GM03348 (cell line): ENCODE data around the gene GCNA.
A peak's percentile ranks its signal among the peaks of the same experiment; 100 is the strongest.
"Not testable (repeated sequence)": the region's sequence is repeated elsewhere in the genome, so short reads cannot be mapped to it uniquely, and the experiment has no call there.

Experiments used
- DNase-seq: peaks from one replicate; pipeline ENCODE4 v3.0.0; 2012; ENCODE audit warnings: low spot score

Gene GCNA

GRCh38 chrX:71578253-71579135 is at the start of gene GCNA:
TSS of gene GCNA (plus strand) at chrX:71578437. CDS start at chrX:71580822, 2,385 bp downstream.
- DNase-seq = no peak

- DNase-seq = peak; percentile 16
Measured at GRCh38 chrX:71532078-71532752, 46.0 kb upstream of the GCNA start.

DNA sequence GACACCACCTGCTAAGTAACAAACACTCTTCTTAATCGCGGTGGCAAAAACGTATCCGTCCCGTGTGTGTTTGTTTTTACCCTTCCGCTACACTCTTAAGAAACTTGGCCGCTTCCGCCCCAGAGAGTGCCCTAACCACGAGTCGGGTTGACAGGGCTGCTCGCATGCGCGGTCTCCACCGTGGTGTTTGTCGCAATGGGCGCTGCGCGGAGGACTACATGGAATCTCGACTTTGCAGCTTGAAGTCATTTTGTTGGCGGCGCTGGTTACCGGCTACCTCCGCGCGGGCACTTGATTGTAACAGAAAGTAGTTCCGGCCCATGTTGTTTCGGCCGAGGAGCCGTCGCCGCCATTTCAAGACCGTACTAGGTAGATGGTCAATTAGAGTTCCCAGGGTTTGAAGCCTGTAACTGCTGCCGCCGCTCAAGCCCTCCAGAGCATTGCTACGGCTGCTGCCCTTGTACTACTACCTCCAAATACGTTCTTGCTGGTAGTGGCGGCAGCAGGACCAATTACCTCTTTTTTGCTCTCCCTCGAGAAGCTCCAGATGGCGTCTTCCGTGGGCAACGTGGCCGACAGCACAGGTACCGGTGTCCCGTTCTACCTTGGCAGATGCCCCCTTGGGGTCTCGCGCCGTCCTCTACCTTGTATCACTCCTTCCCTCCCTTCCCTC is 45.3 kb upstream of the GCNA start, which contains the start of gene OGT:
Gene OGT (plus strand): TSS at position 352 of the 673 bp plus-strand sequence. CDS start 196 bp downstream, at position 548.
- DNase-seq = peak; percentile 86

DNA sequence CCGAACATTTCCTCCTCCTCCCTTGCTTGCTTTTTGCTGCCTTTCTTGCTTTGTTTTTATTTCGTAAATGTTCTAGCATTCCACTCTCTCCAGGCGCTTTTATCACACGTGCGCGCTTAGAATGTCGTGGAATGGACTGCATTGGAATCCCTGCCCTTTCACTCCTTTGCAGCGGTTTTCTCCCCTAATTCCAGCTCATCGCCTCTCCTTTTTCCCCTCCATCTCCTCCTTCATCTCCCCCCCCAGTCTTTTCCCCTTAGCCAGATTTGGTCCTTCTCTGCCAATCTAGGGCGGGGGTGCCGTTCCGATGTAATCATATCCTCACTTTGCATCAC is 44.8 kb upstream of the GCNA start:
- DNase-seq = no peak

- DNase-seq = peak; percentile 35
Measured at GRCh38 chrX:71533851-71534561, 44.2 kb upstream of the GCNA start.

DNA sequence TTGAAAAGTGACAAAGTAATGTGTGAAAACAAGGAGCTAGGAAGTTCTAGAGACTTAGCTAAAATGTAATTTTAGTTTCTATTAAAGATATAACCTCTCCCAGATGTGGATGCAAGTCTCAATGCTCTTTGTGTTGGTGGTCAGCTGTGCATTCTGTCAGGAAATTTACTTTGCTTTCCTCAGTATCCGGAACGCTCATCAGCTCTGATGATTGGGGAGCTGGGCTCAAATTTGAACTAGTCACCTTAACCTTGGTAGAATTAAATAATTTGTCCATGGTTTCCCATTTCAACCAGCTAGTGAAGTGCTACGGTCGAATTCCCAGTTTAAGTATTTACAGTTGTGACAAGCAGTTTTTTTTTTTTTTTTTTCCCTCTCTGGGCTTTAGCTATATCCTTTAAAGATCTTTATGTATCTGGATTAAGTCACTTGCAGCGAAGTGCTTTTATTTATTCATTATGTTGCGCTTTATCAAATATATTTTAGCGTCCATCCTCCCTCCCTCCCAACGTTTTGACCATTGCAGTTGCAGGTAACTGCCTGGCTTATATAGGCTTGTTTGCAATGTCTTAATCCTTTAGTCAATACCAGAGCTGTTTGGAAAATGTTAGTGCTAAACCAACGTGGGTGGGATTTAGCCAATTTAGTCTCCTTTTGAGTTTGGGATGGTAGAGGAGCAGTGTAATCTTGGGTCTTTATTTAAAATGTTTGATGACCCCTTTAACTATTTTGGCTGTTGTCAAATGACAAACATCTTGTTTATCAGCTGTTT is 43.3 kb upstream of the GCNA start:
- no peak for DNase-seq

DNA sequence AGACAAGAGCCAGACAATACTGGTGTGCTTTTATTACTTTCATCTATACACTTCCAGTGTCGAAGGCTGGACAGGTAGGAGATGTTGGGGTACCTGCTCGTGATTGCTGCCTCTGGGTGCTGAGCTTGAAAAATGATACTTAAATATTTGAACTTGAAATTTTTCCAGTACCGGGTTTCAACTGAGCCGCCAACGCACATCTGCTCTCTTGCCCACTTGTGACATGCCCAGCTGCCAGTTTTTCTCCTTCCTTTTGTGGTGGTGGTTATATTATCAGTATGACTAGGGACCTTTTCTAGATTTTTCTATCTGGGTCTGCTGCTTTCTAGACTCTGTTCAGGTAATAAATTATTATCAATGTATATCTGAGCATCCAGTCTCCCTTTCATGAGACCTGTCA is 42.0 kb upstream of the GCNA start:
- no peak for DNase-seq

GRCh38 chrX:71537743-71538142 is 40.5 kb upstream of the GCNA start:
- DNase-seq = no peak

- DNase-seq = no peak
Measured at GRCh38 chrX:71540801-71541200, 37.4 kb upstream of the GCNA start.

DNA sequence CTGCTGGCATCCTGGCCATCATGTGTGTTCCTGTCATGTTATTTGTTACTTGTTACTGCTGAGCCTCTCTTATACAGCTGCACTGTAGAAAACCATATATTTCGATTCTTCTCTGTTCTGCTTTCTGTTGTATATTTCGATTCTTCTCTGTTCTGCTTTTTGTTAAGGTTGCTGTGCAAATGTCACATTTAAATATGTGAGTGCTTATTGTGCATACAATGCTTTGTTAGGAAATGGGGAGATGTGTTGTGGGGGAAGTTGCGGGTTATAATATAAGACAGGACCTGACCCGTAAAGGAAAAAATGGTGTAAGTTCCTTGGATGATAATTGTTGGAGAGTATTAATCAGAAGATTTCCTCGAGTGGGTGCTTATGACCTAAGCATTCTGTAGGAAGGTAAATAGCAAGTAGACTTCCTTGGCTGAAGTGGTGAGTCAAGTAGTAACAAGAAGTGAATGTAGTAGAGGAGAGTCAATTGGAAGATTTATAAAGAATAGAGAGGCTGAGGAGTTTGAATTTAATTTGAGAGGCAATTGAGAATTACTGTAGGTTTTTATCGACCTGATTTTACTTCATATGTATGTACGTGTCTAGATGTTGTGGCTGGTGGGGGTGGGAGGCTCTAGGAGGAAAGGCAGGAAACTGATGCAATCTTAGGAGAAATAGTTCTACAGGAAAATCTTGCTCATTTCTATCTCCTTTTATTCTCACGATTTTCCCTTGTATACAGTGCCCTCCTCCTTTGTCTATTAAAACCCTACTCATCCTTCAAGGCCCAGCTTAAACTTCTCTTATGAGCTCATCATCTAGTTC is 36.8 kb upstream of the GCNA start:
- peak; percentile 23 for DNase-seq

DNA sequence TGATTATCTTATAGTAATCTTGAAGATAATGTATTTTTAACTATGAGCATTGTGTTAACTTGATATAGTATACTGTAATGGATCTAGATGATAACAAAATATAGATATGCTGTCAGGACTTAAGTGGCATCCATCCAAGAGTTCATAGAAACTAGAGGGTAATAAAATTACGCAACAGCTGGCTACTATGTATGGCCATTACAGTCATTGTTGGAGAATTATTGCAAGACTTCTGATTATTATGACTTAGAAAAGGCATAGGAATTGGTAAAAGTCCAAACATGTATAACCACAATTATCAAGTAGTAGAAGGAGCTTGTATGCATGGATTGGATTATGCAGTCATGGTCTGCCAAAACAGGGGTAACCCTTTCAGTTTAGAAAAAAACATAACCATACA is 35.8 kb upstream of the GCNA start:
- no peak for DNase-seq

DNA sequence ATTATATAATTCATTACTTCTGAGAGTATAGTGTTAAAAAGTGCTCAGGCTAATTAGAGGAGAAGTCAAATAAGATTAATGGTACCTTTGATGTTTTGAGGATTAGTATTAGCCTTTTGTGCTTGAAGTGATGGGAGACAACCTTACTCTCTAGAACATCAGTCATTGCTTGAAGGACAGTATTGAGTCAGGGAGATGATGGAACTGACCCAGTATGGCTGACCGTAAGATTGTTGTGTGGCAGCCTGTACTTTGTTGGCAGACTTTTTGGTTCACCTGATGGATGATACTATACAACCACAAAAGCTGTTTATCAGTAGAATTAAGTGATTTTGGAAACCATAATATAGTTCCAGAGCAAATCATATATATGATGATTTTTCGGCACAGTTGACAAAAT is 35.4 kb upstream of the GCNA start:
- DNase-seq = no peak

DNA sequence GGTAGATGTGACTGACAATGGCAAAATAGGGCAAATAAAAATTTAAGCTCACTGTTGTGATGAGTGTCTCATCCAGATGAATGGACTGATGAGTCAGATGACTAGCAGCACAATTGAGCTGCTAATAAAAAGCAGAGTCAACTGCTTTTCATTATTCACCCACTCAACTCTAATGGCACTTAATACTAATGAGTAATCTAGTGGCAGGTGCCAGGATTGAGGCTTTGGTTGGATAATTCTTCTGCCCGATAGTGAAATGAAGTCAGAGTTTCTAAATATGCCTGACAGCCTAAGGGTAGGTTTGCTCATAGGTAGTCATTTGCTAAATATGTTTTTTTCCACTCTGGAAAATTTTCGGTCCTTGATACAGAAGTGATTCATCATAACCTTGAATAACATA is 34.9 kb upstream of the GCNA start:
- DNase-seq = peak; percentile 38

DNA sequence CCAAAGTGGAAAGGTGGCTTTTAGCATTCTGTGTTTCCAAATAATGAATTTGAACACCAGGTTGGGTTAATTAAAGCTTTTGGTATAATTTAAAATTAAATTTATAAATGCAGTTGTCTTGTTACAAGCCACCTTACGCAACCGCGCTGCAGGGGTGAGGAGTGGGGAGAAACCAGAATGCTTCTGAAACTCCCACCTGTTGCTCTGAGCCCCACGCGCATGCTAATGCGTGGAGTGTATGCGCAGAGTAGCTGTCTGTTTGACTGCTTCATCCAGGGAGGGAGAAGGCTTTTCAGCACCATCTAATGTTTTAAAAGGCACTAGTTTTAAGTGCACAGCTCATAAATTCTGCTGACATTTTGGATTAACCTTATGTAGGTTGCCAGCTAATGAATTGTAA is 32.9 kb upstream of the GCNA start:
- no peak for DNase-seq

DNA sequence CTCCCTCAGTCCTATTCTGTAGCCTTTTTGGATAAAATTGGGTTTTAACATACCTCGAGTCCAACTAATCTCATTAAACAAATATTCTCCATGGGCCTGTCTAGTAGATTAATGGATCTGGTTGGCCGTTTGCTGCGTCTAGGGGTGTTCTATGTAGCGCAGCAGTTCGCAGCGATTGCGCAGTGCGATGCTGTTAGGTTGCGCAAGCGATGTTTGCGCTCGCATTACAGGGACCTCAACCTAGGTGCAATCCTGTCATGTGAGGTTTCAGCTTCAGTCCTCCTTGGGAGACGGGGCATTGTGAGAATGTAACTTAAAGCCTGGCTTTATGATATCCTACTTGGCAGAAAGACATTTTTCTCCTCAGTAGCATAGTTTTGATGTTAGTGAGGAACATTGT is 31.4 kb upstream of the GCNA start:
- DNase-seq = no peak

GRCh38 chrX:71547339-71547738 is 30.9 kb upstream of the GCNA start:
- DNase-seq = no peak

- no peak for DNase-seq
Measured at GRCh38 chrX:71549986-71550385, 28.3 kb upstream of the GCNA start.

DNA sequence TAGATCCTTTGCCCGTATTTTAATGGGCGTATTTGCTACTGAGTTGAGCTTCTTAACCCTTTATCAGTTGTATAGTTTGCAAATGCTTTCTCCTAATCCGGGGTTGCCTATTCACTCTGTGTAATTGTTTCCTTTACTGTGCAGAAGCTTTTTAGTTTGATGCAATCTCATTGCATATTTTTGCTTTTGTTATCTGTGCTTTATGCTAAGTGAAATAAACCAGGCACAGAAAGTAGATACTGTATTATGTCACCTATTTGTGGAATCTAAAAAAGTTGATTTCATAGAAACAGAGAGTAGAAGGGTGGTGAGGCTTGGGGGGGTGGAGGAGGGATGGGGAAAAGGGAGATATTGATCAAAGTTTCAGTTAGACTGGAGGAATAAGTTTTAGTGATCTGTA is 27.7 kb upstream of the GCNA start:
- DNase-seq = no peak

DNA sequence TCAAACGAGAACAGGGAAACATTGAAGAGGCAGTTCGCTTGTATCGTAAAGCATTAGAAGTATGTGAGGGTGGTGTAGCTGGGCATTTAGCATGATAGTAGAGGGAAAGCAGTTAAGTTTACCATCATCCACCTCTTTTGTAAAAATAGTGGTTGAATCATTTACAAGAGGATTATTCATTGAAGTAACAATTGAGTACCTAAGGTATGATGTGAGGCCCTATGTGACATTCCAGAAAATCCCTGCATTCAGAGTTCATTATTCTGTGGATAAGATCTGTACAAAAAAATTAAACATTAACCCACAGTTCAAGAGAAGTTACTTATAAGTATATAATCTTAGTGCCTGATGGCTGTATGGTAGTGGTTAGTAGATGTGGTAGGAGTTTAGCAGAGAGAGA is 22.2 kb upstream of the GCNA start:
- no peak for DNase-seq

GRCh38 chrX:71558920-71559319 is 19.3 kb upstream of the GCNA start:
- no peak for DNase-seq

DNA sequence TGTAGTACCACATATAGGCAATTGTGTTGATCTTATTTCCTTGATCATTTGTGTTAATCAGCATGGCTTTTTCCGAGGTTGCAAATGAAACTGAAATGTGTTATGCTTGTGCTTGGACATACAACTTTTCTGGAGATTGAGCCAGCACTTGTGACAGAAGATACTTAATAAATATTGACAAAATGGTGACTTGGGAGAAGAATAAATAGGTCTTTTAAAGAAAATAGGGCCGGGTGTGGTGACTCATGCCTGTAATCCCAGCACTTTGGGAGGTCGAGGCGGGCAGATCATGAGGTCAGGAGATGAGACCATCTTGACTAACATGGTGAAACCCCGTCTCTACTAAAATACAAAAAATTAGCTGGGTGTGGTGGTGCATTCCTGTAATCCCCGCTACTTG is 18.5 kb upstream of the GCNA start:
- DNase-seq = not testable (repeated sequence)
